Mucosa of descending colon (tissue), 3 donors: ENCODE results near the gene XRRA1. TPM values are rescaled to one million over a fixed set of nuclear protein-coding genes. Genes with fewer than 3 reads are reported as not detected.

Source experiments
- ATAC-seq: fragments of 200-7000 bp; cut with Tn5 transposase; one replicate; pipeline ENCODE4 v1.9.1; 2020; ENCODE audit warnings: mild to moderate bottlenecking, moderate library complexity
- DNase-seq, 3 donors: peaks; one replicate each; pipeline ENCODE4 v3.0.0-alpha.2; 2020
- H3K36me3 ChIP-seq: fragments of 200-600 bp; one replicate; pipeline ENCODE4 v1.8.0; 2021; ENCODE audit warnings: low read depth, mild to moderate bottlenecking
- H3K4me1 ChIP-seq: fragments of 200-600 bp; one replicate; pipeline ENCODE4 v1.8.0; 2021; ENCODE audit warnings: low read depth, mild to moderate bottlenecking
- H3K4me3 ChIP-seq: fragments of 200-600 bp; one replicate; pipeline ENCODE4 v1.8.0; 2021; ENCODE audit warnings: mild to moderate bottlenecking
- H3K9me3 ChIP-seq: fragments of 200-600 bp; one replicate; pipeline ENCODE4 v1.8.0; 2021; ENCODE audit warnings: mild to moderate bottlenecking
- intact Hi-C, 2 donors: fragments of 100-400 bp; cut with DNase I in 1 of 2; cut with micrococcal nuclease in 1 of 2; formaldehyde crosslinking; loops; one replicate each; pipeline versions ENCODE4 v1.11.0 to v1.11.1; 2022; cut with DNase I, micrococcal nuclease
- total RNA-seq, 3 donors: library from RNA; stranded (reverse); fragmentation: NEBNext Ultra II Directional in 2 of 3; extraction: Animal tissue kit (Norgen Biotek cat#: 25700) in 2 of 3; gene quantifications; one replicate each; pipeline versions ENCODE4 v1.2.1 to v1.2.4, GENCODE V29; 2021 to 2023
- TF ChIP-seq, protein P1 (sequence below): fragments of 200-600 bp; IDR thresholded peaks from one replicate; pipeline ENCODE4 v1.8.0; 2022; ENCODE audit warnings: antibody characterized with exemption, mild to moderate bottlenecking
- donor health status: DM: no; HTN: no; CAD: no; lungs with moderate emphysema.
- donor health status: DM: no; HTN: no; CAD: no.
- donor health status: DM: no; HTN: yes; CAD: no.

XRRA1 gene
- total RNA-seq, 3 donors from 2014 or later, result 6.7 to 35.9 (median 29.6) TPM

DNA sequence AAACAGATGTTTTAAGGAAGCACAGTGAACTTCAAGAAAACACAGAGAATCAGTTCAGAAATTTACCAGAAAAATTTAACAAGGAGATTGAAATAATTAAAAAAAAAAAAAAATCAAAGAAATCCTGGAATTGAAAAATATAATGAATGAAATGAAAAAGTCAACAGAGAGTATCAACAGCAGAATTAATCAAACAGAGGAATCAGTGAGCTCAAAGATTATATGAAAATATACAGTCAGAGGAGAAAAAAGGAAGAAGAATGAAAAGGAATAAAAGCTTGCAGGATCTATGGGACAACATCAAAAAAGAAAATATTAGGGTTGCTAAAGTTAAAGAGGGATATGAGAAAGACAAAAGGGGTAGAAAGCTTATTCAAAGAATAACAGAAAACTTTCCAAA lies 82.3 kb downstream of the XRRA1 start:
- Histone ChIP-seq H3K36me3 (no peaks in the 10 kb centered on the region), H3K4me3 (no peak overlapping the region), H3K9me3 (peaks cover 70% of the 10 kb centered on the region), H3K4me1 (no peaks in the 10 kb centered on the region)
- DNase-seq, result no peak
- intact Hi-C loops, result no loop called here
- ATAC-seq, result no peak
- TF ChIP-seq, protein P1, sequence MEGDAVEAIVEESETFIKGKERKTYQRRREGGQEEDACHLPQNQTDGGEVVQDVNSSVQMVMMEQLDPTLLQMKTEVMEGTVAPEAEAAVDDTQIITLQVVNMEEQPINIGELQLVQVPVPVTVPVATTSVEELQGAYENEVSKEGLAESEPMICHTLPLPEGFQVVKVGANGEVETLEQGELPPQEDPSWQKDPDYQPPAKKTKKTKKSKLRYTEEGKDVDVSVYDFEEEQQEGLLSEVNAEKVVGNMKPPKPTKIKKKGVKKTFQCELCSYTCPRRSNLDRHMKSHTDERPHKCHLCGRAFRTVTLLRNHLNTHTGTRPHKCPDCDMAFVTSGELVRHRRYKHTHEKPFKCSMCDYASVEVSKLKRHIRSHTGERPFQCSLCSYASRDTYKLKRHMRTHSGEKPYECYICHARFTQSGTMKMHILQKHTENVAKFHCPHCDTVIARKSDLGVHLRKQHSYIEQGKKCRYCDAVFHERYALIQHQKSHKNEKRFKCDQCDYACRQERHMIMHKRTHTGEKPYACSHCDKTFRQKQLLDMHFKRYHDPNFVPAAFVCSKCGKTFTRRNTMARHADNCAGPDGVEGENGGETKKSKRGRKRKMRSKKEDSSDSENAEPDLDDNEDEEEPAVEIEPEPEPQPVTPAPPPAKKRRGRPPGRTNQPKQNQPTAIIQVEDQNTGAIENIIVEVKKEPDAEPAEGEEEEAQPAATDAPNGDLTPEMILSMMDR, result no peak

DNA sequence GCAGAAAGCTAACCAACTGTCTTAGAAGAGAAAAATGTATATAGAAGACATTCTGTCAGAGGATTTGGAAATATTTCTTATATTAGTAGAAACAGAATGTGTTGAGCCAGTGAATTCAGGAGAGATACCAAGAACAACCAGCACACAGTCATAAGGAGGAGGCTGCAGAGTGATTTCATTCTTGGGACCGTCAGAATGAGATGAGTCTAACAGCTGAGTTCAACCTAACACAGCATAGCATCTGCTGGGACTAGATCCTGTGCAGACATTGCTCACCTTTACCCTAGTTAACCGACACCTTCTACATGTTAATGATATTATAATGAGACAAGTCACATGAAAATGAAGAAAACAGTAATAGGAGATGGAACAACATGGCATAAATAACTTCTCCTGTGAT lies 85.5 kb downstream of the XRRA1 start:
- H3K4me1 ChIP-seq, result no peaks in the 10 kb centered on the region
- intact Hi-C loops, result no loop called here
- no peak for ATAC-seq

DNA sequence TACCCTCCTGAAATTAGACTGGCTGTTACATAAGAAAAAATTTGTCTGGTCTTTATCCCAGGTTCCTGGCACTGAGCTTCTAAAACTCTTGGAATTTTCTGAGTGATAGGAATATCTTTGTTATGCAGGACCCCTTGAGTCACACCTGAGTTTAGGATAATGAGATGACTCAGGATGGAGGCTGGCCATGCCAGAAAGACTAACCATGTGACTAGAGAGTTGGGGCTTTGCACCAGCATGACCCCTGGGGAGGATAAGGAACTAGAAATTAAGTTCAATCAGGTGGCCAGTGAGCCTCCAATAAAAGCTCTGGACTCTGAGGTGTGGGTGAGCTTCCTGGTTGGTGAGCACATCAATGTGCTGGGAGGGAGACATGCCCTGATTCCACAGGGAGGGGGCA lies 88.1 kb downstream of the XRRA1 start:
- DNase-seq, result no peak
- H3K36me3 ChIP-seq, result no peaks in the 10 kb centered on the region
- no peaks in the 10 kb centered on the region for H3K4me1 ChIP-seq
- no peak overlapping the region for H3K4me3 ChIP-seq
- TF ChIP-seq, protein P1, result no peak
- peaks cover 22% of the 10 kb centered on the region for H3K9me3 ChIP-seq
- intact Hi-C loops, result no loop called here
- no peak for ATAC-seq

More for the DNA sequence above, 85.5 kb downstream of the XRRA1 start:
- Histone ChIP-seq H3K36me3 (no peaks in the 10 kb centered on the region), H3K9me3 (peaks cover 49% of the 10 kb centered on the region), H3K4me3 (no peak overlapping the region)
- TF ChIP-seq, protein P1, result no peak
- DNase-seq, result no peak

DNA sequence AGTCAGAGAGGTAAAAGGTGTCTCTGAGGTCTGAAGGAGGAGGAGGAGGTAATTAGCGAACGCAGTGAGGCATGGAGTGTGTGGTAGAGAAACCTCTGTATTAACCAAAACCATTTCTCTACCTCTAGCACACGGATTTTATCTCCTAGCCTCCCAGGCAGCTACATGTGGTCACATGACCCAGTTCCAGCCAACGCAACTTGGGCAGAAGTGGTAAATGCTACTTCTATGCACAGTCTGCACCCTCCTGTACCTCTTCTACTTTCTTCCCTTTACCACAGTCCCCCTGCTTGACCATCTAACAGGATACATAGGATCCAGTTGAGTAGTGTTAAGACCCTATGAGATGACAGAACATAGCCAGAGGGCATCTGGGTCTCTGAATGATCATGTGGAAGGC lies 95.7 kb downstream of the XRRA1 start:
- Histone ChIP-seq H3K36me3 (no peaks in the 10 kb centered on the region), H3K4me1 (no peaks in the 10 kb centered on the region), H3K9me3 (no peaks in the 10 kb centered on the region), H3K4me3 (no peak overlapping the region)
- intact Hi-C loops, result no loop called here
- TF ChIP-seq, protein P1, result no peak
- DNase-seq (no peak), ATAC-seq (no peak)

DNA sequence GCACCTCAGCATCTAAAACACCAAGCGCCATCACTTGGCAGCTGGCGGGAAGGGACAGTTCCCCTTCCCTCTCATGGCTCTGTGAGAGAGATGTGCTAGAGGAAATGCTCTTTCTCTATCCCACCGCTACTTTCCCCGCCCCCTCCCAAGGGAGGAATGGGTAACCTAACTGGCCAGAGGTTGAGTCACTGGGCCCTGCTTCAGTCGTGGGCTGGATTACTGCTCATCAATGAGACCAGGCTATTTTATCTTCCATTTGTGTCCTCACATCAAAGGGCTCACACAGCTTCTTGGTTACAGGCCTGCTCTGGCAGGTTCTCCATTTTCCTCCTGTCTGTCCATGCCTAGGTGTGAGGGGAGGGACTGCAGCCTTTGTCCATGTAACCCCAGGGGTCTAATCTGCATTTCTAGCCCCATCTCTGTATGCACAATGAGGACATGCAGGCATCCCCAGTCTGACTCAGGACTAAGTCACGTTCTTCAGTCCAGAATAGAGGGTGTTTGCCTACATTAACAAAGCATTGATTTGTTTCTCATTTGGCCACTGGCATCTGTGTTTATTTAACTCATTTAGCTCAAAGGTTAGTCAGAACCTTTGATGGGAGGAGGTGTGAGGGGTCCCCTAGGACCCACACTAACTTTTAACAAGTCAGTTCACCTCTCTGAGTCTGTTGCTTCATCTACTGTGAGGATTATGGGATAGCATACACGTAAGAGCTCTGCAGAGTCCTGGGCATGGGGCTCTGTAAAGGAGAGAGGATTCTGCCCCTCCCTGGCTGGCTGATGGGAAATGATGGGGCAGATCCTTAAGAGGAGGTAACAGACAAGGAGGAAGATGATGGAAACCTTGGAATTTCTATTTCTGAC lies 99.1 kb downstream of the XRRA1 start:
- no peak overlapping the region for H3K4me3 ChIP-seq
- intact Hi-C loops, result no loop called here
- TF ChIP-seq, protein P1, result no peak
- DNase-seq (no peak), ATAC-seq (no peak)
- no peaks in the 10 kb centered on the region for H3K36me3 ChIP-seq
- no peaks in the 10 kb centered on the region for H3K4me1 ChIP-seq
- no peaks in the 10 kb centered on the region for H3K9me3 ChIP-seq
